Breast epithelium (tissue), 4 donors: ENCODE results near the gene PIM2. TPM values are rescaled to one million over a fixed set of nuclear protein-coding genes. Genes with fewer than 3 reads are reported as not detected.
A peak's percentile ranks its signal among the peaks of the same experiment; 100 is the strongest.
"Not testable (repeated sequence)": the region's sequence is repeated elsewhere in the genome, so short reads cannot be mapped to it uniquely, and the experiment has no call there.

Experiments
- DNase-seq, 2 donors: peaks; one replicate each; pipeline ENCODE4 v3.0.0-alpha.2; 2019; ENCODE audit warnings: low spot score in 2 of 2
- H3K27ac ChIP-seq, 2 donors: fragments of 200-600 bp; sonication (generic) in 1 of 2; one replicate each; pipeline ENCODE4 v1.5.1; 2016 to 2019; ENCODE audit warnings: mild to moderate bottlenecking in 1 of 2
- H3K27me3 ChIP-seq, 2 donors: fragments of 200-600 bp; sonication (generic) in 1 of 2; one replicate each; pipeline versions ENCODE4 v1.5.1 to v1.6.0; 2017 to 2019; ENCODE audit warnings: control low read depth in 1 of 2, mild to moderate bottlenecking in 1 of 2
- H3K36me3 ChIP-seq: fragments of 200-600 bp; one replicate; pipeline ENCODE4 v1.5.1; 2019
- H3K4me1 ChIP-seq, 2 donors: fragments of 200-600 bp; sonication (generic); one replicate each; pipeline ENCODE4 v1.5.1; 2016 to 2019; ENCODE audit warnings: control low read depth in 1 of 2
- H3K4me3 ChIP-seq, 3 donors: fragments of 200-600 bp; sonication (generic); 1 replicate in 2 of 3; 2 replicates in 1 of 3; pipeline ENCODE4 v1.5.1; 2016 to 2019; ENCODE audit warnings: mild to moderate bottlenecking in 3 of 3, moderate library complexity in 2 of 3
- H3K9me3 ChIP-seq, 2 donors: fragments of 200-600 bp; sonication (generic) in 1 of 2; one replicate each; pipeline ENCODE4 v1.5.1; 2016 to 2019; ENCODE audit warnings: control low read depth in 1 of 2
- POLR2A ChIP-seq: fragments of 450-650 bp; IDR thresholded peaks from one replicate; pipeline ENCODE4 v1.6.1; 2016; ENCODE audit warnings: antibody characterized with exemption, mild to moderate bottlenecking, moderate library complexity
- POLR2AphosphoS5 ChIP-seq, 3 donors: sonication (generic); formaldehyde crosslinking; IDR thresholded peaks; one replicate each; pipeline ENCODE4 v1.6.1; 2017; ENCODE audit warnings: antibody characterized with exemption in 3 of 3
- intact Hi-C: fragments of 100-400 bp; cut with DNase I; formaldehyde crosslinking; loops from one replicate; pipeline ENCODE4 v1.15.1; 2023; ENCODE audit warnings: low total_unique reads
- total RNA-seq, 3 donors: library from RNA; depleted of rRNA; stranded (reverse); fragments of >200 nt; gene quantifications; one replicate each; pipeline ENCODE4 v1.1.0, GENCODE V29; 2016
- TF ChIP-seq, protein P1 (sequence below), 3 donors: fragments of 450-650 bp; IDR thresholded peaks; one replicate each; pipeline ENCODE4 v1.5.1; 2016 to 2017; ENCODE audit warnings: antibody characterized with exemption in 3 of 3, mild to moderate bottlenecking in 3 of 3, moderate library complexity in 3 of 3

PIM2 gene
- total RNA-seq, 3 donors from 2014 or later, result 5.8 to 20.3 (median 7.6) TPM

DNA sequence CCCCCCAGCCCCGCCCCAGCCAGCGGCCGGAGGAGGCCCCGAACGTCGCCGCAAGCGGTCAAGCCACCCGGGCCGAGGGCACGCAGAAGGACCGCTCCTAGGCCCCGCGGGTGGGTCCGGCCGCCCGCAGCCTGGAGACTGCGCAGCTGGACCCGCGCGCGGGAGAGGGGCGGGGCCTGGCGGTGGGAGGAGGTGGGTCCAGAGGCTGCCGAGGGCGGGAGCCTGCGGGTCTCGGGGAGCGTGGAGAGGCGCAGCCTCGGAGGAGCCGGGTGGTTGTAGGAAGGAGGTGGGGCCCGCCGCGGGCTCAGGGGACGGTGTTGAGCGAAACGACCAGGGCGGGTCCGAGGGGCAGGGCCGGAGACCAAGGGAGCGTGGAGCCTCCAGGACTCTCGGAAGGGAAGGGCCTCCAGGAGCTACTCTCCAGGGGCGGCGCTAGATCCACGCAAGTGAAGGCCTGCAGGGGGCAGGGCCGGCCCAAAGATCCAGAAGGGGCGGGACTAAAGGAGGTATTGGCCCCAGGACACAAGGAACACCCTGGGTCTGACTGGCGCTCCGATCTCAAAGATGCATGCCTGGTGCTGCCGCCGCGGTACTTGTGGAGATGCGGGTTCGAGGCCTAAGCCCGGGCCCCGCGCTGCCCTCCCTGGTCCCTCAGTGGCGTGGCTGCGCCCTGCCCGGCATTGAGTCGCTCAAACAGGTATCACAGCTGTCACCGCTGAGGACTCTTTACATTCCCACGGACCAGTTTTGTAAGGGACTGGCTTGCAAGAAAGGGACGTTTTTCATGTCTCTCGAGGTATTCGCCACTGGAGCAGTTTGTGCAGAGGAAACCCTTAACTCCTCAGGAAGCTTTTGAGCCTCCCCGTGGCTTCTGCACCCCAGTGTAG lies 27.2 kb downstream of the PIM2 start:
- Histone ChIP-seq H3K27me3 (peaks cover 0 to 35% of the 10 kb centered on the region in 2 donors), H3K9me3 (no peaks in the 10 kb centered on the region), H3K4me1 (no peaks in the 10 kb centered on the region), H3K27ac (peak overlapping the region; percentile 83 to 85), H3K4me3 (peak overlapping the region; percentile 59 to 86 (median 64)), H3K36me3 (no peaks in the 10 kb centered on the region)
- intact Hi-C loops, result loop anchor here (10.0 kb wide), 1 partner anchor 217 kb away; no protein-coding TSS in a partner anchor
- DNase-seq, result peak; percentile 82
- TF ChIP-seq POLR2A (peak; percentile 11), POLR2AphosphoS5 (IDR thresholded peaks at IDR 0.05) (peak in 1 of 3 donors; percentile 18)
- TF ChIP-seq, protein P1, sequence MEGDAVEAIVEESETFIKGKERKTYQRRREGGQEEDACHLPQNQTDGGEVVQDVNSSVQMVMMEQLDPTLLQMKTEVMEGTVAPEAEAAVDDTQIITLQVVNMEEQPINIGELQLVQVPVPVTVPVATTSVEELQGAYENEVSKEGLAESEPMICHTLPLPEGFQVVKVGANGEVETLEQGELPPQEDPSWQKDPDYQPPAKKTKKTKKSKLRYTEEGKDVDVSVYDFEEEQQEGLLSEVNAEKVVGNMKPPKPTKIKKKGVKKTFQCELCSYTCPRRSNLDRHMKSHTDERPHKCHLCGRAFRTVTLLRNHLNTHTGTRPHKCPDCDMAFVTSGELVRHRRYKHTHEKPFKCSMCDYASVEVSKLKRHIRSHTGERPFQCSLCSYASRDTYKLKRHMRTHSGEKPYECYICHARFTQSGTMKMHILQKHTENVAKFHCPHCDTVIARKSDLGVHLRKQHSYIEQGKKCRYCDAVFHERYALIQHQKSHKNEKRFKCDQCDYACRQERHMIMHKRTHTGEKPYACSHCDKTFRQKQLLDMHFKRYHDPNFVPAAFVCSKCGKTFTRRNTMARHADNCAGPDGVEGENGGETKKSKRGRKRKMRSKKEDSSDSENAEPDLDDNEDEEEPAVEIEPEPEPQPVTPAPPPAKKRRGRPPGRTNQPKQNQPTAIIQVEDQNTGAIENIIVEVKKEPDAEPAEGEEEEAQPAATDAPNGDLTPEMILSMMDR (IDR thresholded peaks at IDR 0.05), result peak in 2 of 3 donors; percentile 11 to 37

DNA sequence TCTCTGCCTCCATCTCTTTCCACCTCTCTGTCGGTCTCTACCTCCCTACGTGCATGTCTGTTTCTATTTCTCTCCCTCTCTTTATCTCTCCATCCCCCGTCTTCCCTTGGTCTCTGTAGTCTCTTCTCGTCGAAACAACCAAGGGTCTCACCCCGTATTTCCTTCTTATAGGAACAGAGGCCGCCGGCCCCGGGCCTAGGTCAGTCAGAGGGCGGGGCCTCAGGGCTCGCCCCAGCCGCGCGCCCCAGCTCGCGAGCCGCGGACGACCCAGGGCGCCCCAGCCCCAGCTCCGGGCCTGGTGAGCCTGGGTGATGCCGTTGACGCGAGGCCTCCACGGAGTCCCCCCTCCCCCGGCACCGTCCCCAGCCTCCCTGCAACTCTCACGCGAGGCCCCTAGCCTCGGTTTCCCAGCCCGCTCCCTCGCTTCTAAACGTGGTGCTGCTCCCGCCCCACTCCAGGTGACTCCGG lies 27.9 kb downstream of the PIM2 start:
- Histone ChIP-seq H3K27me3 (peaks cover 0 to 37% of the 10 kb centered on the region in 2 donors), H3K9me3 (no peaks in the 10 kb centered on the region), H3K4me3 (peak overlapping the region; percentile 59 to 86 (median 64)), H3K36me3 (no peaks in the 10 kb centered on the region), H3K4me1 (no peaks in the 10 kb centered on the region), H3K27ac (peak overlapping the region; percentile 83 to 85)
- TF ChIP-seq POLR2A, result no peak
- TF ChIP-seq POLR2AphosphoS5 (IDR thresholded peaks at IDR 0.05), result no peak
- TF ChIP-seq, protein P1 (IDR thresholded peaks at IDR 0.05), result no peak
- DNase-seq, result no peak
- intact Hi-C loops, result loop anchor here (10.0 kb wide), 1 partner anchor 216 kb away; no protein-coding TSS in a partner anchor

DNA sequence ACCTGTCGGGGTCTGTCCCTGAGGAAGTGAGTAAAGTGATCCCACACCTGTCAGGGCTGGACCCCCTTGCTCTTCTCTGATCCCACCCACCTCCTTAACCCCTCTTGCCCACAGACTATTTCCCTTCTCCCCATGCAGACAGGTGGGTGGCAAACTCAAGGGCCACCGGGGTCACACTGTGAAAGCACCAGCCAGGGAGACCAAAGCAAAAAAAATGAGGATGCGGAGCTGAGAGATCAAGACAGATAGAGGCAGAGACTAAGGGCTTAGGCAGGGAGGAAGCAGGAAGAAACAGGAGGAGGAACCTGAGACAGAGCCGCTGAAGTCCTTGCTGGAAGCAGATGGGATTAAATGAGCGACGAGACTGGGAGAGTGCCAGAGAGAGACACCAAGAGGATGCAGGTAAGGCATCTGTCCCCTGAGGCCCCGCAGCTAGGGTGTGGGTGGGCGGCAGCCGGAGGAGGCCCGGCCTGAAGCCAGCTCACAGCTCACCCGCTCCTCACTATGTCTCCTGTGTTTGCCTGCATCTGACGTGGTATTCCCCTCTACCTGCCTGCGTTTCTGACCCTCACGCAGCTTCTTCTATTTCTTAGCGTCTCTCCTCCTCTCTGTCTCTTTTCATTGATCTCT lies 28.4 kb downstream of the PIM2 start:
- intact Hi-C loops, result loop anchor here (10.0 kb wide), 1 partner anchor 216 kb away; no protein-coding TSS in a partner anchor
- peak overlapping the region; percentile 83 to 85 for H3K27ac ChIP-seq
- TF ChIP-seq POLR2A (no peak), POLR2AphosphoS5 (IDR thresholded peaks at IDR 0.05) (no peak)
- TF ChIP-seq, protein P1 (IDR thresholded peaks at IDR 0.05), result no peak

DNA sequence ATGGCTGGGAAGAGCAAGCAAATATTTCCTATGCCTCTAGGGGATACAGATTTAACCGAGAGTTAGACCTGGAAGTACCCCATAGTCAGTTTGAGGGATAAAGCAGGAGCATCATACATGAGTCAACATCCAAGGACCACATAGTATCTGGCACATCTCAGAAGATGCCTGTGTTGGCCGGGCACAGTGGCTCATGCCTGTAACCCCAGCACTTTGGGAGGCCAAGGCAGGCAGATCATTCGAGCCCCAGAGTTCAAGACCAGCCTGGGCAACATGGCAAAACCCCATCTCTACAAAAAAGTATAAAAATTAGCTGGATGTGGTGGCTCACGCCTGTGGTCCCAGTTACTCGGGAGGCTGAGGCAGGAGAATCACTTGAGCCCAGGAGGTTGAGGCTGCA lies 32.2 kb downstream of the PIM2 start:
- H3K4me1 ChIP-seq, H3K27ac ChIP-seq, H3K4me3 ChIP-seq, H3K9me3 ChIP-seq, intact Hi-C loops, H3K36me3 ChIP-seq, DNase-seq: not testable (repeated sequence)
- H3K27me3 ChIP-seq, result peaks cover 0 to 21% of the 10 kb centered on the region in 2 donors

More for the DNA sequence above, 28.4 kb downstream of the PIM2 start:
- DNase-seq, result no peak
- Histone ChIP-seq H3K4me1 (no peaks in the 10 kb centered on the region), H3K4me3 (peak overlapping the region; percentile 59 to 86 (median 64)), H3K27me3 (peaks cover 0 to 37% of the 10 kb centered on the region in 2 donors), H3K36me3 (no peaks in the 10 kb centered on the region), H3K9me3 (no peaks in the 10 kb centered on the region)

DNA sequence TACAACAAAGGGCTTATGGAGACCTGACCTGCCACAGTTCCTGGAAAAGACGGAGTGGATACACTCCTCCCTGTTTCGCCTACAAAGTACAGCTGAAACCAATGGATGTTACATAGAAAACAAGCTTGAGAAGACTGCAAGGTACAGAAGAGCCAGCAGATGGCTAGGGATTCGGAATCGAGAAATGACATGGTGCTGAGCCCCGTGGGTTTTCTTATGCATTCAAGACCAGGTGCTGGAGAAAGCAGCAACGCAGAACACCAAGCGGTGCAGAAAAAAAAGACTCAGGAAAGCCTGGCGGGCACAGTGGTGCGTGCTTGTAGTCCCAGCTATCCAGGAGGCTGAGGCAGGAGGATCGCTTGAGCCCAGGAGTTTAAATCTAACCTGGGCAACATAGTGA lies 35.1 kb downstream of the PIM2 start:
- Histone ChIP-seq H3K27me3 (peaks cover 0 to 14% of the 10 kb centered on the region in 2 donors), H3K9me3 (no peaks in the 10 kb centered on the region), H3K4me1 (no peaks in the 10 kb centered on the region), H3K36me3 (no peaks in the 10 kb centered on the region), H3K27ac (no peak overlapping the region), H3K4me3 (no peak overlapping the region)
- intact Hi-C loops, result no loop called here
- TF ChIP-seq, protein P1 (IDR thresholded peaks at IDR 0.05), result no peak
- no peak for TF ChIP-seq POLR2A
- no peak for TF ChIP-seq POLR2AphosphoS5 (IDR thresholded peaks at IDR 0.05)
- DNase-seq, result no peak

DNA sequence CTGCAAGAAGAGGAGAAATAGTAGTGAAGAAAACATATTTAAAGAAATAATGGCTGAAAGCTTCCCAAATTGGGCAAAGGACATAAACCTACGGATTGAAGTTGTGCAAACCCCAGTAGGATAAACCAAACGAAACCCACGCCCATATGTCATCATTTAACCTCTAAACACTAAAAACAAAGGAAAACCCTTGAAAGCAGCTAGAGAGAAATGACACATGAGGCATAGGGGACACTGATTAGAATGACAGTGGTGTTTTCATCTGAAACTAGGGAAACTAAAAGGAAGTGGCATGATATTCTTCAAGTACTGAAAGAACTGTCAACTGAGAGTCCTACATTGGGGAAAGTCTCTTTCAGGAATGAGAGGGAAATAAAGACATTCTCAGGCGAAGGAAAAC lies 41.9 kb downstream of the PIM2 start:
- H3K9me3 ChIP-seq, H3K4me3 ChIP-seq, H3K4me1 ChIP-seq, H3K27ac ChIP-seq, H3K27me3 ChIP-seq, DNase-seq, H3K36me3 ChIP-seq: not testable (repeated sequence)
- intact Hi-C loops, result loop anchor here (10.0 kb wide), 1 partner anchor 1688 kb away; no protein-coding TSS in a partner anchor

DNA sequence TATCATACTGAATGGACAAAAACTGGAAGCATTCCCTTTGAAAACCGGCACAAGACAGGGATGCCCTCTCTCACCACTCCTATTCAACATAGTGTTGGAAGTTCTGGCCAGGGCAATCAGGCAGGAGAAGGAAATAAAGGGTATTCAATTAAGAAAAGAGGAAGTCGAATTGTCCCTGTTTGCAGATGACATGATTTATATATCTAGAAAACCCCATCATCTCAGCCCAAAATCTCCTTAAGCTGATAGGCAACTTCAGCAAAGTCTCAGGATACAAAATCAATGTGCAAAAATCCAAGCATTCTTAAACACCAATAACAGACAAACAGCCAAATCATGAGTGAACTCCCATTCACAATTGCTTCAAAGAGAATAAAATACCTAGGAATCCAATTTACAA lies 46.8 kb downstream of the PIM2 start:
- H3K27ac ChIP-seq, H3K4me1 ChIP-seq, H3K36me3 ChIP-seq, H3K4me3 ChIP-seq, DNase-seq, H3K9me3 ChIP-seq, H3K27me3 ChIP-seq: not testable (repeated sequence)
- intact Hi-C loops, result loop anchor here (10.0 kb wide), 1 partner anchor 1693 kb away; no protein-coding TSS in a partner anchor
